NCI-H345 (cell line): ENCODE measurements around the gene RUNX1.
A peak's percentile ranks its signal among the peaks of the same experiment; 100 is the strongest.

Experiments used
- DNase-seq: peaks from one replicate; lab custom pipeline; 2025; lab: John Stamatoyannopoulos, UW

RUNX1 gene

DNA sequence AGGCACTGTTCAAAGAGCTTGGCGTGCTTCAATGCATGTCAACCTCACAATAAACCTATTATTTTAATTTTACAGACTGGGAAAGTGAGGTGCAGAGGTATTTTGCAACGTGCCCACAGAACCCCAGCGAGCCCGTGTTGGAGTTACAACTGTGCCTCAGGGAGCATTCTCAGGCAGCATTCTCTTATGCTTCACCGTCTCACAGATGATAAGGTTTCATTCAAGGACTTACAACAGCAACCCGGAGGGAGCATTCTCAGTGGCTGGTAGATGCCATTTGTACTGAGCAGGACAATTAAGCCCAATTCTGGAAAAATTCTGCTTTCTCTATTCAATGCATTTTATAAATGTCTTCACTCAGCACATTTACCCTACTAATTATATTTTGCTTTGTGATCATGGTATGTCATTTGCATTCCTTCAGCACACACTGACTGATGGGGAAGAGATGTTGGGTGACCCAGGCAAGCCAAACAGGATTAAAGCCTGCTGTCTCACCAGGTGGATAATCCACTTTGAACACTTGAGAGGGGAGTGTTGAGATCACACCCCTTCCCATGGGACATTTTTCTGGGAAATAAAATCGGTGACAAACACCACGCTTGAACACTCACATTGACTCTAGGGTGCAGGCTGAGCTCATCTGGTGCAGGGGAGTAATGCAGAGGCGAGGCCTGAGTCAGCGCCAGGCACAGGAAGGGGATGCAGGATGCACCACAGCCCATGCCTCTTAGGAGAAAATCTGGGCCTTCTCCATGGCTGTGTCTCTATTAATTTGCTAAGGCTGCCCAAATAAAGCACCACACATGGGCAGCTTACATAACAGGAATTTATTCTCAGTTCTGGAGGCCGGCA is 266.4 kb downstream of the RUNX1 start:
- no peak for DNase-seq

DNA sequence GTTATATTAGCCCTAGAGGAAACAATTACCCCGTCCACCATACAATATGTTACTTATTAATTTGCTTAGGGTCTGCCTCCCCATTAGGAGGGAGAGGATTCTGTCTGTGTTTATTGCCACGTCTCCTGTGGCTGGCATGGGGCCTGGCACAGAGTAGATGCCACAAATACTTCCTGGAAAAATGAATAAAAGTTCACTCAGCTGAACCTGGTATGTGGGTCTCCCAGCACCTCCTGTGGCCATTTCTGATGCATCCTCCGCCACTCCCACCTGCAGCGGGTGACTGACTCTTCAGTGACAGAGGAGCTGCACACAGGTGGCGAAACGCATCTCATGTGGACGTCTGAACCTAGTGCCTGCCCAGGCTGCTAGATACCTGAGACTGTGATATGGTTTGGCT is 267.6 kb downstream of the RUNX1 start:
- DNase-seq, result no peak

- DNase-seq, result no peak
Observed at GRCh38 chr21:34779860-34780259, 269.2 kb downstream of the RUNX1 start.

DNA sequence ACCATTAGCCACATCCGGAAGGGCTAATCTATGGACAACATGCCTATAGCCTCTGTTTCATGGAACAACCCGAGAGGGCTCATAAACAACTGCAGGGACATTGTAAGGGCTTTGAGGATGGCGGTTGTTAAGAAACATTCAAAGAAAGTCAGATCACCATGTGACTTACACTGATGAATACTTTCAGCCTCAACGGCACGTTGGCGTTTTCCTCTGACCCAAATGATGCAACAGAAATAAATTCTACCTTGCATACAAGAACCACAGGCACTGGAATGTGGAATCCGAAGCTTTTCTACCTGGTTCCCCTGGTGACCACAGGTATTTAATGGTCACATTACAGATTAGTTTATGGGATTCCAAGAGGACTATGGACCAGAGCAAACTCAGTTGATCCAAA is 273.3 kb downstream of the RUNX1 start:
- DNase-seq, result no peak

DNA sequence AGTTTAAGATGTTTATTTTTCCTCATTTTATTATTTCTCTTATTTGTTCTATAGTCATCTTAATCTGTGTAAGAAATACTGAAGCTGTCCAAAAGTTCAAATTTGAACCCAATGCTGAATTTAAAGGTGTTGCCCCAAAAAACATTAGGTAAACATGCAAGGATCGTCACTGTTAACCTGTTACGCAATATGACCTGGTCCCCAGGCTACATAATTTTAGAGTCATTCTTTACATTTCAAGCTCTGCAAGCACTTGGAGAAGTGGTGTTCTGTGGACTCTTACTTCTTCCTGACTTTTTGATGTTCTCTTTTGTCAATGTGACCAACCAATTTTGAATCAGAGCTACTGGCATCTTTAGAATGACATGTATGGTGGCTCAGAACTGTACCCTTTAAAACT is 274.4 kb downstream of the RUNX1 start:
- DNase-seq, result no peak

DNA sequence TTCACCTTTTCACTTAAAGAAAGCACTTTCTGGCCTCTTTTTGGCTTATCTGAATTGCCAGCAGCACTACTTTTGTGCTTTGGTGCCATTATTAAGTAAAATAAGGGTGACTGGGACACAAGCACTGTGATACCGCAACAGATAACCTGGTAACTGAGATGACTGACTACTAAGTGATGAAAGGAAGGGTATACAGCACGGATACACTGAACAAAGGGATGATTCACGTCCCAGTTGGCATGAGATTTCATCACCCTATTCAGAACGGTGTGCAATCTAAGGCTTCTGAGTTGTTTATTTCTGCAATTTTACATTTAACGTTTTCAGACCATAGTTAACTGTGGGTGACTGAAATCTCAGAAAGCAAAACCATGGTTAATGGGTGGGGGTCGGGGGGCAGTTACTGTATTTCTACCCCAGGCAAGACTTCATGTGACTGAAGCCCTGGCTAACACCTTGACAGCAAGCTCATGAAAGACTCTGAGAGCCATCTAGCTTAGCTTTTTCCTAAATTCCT is 277.5 kb downstream of the RUNX1 start:
- DNase-seq, result peak; percentile 17

DNA sequence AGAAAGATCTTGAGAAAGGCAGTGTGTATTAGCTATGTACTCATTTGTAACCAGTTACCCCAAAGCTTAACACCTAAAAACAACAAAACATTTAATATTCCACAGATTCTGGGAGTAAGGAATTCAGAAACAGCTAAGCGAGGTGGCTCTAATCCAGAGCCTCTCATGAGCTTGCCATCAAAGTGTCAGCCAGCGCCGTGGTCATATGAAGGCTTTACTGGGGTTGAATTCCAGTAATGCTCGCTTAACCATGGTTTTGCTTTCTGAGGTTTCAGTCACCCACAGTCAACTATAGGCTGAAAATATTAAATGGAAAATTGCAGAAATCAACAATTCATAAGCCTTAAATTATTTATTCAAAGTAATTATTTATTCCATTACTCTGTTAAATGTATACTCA is 278.5 kb downstream of the RUNX1 start:
- no peak for DNase-seq

DNA sequence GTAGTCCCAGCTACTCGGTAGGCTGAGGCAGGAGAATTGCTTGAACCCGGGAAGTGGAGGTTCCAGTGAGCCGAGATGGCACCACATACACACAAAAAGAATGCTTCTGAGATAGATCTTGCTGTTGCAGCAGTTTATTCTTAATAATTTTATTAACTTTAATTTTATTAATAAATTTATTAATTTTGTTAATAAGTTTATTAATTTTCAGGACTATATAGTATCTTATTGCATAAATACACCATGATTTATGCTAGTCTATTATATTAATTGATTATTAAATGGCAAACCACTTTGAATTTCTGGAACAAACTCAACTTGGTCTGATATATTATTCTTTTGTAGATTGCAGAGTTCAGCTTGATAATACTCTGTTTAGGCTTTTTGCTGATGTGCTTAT is 280.8 kb downstream of the RUNX1 start:
- DNase-seq, result no peak

DNA sequence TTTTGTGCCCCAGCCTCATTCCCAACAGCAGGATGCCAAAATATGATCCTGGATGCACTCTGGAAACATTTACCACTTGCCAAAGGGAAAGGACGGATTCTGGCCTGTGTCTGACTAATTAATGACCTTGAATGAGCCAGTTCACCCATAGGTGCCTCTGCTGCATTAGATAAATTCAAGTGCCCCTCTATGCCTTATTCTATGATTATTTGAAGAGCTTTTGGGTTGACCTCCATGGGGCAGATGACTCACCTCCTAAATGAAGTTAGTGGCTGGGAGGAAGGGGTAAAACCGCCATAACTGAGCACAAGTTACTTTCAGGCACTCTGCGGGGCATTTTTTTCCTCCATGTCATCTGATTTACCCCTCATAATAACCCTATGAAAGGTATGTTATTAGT is 282.2 kb downstream of the RUNX1 start:
- no peak for DNase-seq

DNA sequence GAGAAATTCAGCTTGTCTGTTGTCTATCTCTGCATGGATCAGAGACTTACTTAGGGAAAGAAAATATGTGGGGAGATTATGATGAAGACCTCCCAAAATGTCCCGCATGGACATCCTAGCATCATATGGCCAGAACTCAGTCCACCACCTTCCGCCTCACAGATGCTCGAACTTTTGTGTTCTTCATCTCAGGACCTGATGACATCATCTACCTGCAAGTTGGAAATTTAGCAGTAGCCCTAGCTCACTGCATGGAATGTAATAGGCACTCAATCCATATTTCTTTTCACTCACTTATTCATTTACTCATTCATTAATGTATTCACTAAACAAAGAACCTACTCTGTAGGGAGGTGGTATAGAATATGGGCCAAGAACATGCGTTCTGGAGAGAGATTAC is 283.5 kb downstream of the RUNX1 start:
- no peak for DNase-seq

DNA sequence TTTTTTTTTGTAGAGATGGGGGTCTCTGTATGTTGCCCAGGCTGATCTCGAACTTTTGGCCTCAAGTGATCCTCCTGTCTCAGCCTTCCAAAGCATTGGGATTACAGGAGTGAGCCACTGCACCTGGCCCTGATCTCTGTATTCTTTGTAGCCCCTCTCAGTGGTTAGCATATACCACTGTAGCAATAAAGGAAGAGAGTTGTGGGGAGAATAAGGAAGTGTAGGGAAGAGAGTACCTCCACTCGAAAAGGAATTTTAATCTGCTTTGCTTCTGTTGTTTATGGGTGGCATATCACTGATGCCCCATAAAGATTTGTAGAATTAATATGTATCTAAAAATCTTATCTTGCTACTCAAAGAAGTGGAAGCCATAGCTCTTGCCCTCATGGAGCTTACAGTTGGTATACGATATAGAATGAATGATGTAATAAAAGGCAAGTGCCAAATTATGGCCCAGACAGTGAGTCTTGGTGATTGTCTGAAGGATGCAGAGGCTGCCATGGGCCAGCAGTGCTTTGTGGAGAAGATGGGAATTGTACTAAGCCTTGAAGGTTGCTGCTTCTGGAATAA is 284.3 kb downstream of the RUNX1 start:
- no peak for DNase-seq

- no peak for DNase-seq
Observed at GRCh38 chr21:34762786-34763185, 286.3 kb downstream of the RUNX1 start.

- DNase-seq, result no peak
Observed at GRCh38 chr21:34761758-34762330, 287.3 kb downstream of the RUNX1 start.

- no peak for DNase-seq
Observed at GRCh38 chr21:34754690-34755647, 294.1 kb downstream of the RUNX1 start.

- DNase-seq, result no peak
Observed at GRCh38 chr21:34748862-34749261, 300.2 kb downstream of the RUNX1 start.

DNA sequence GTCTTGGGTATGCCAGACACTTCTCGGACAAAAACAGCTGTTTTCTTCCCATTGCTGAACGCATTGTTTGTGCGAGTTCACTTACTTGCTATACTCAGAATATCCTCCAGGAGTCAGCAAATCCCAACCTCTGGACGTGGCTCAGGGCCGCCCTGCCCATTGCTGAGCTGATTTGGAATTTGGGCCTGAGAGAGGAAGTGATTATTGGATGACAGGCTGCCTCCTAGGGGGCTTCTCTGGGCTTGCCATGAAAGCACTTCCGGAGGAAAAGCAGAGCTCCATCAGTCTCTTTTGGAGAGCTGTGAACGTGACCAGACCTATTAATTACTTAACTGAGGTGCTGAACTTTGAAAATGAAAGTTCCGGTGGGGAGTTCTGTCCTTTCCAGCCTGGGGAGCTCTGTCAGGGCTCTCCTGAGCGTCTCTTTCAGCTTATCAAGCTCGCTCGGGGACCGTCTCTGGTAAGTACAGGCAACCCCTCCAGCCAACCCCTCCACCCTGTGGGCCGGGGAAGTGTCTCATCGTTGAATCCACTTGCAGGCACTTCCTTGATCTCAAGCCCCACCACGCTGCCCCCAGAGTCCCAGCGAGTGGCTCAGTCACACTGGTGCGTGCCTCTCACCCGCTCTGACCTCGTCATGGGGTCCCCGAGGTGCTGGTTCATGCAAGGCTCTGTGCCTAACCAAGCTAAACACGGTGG is 303.4 kb downstream of the RUNX1 start:
- peak; percentile 79 for DNase-seq

DNA sequence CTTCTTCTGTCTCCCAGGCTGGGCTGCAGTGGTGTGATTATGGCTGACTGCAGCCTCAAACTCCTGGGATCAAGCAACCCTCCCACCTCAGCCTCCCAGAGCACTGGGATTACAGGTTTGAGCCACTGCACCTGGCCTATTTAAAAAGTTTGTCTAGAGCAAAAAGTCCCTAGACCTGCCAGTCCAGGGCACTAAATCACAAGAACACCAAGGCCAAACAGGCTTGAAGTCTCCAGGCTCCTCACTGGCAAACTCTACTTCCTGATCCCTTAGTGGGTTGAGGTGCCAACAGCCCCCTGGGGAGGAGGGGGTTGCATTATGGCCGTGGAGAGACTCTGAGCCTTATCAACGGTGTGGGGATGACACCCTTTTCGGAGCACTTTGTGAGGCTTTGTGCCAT is 304.3 kb downstream of the RUNX1 start:
- peak; percentile 29 for DNase-seq

DNA sequence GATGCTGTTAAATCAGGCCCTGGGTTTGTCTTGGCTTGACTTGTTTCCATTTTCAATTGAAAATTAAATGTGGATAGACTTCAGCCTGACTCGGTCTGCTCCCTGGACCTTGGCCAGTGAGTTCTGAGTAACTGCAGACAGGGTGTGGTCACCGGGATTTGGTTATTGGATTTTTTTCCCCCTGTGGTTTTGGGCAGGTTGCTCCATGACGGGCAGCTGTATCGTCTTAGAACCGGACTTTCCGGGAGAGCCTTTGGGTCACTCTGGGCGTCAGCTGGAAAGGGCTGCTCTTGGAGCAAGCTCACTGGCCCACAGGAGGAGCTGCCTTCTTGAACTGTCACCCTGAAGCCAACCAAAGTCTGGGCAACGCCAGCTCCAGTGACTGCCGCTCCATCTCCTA is 305.3 kb downstream of the RUNX1 start:
- DNase-seq, result no peak

GRCh38 chr21:34743285-34743684 is 305.8 kb downstream of the RUNX1 start:
- no peak for DNase-seq

GRCh38 chr21:34740198-34740597 is 308.9 kb downstream of the RUNX1 start:
- DNase-seq, result no peak
